ENCODE results near the gene FH.

Gene FH

GRCh38 chr1:241520080-241520465 is 518 bp upstream of the FH start:
- DNase-seq, result no peak

DNA sequence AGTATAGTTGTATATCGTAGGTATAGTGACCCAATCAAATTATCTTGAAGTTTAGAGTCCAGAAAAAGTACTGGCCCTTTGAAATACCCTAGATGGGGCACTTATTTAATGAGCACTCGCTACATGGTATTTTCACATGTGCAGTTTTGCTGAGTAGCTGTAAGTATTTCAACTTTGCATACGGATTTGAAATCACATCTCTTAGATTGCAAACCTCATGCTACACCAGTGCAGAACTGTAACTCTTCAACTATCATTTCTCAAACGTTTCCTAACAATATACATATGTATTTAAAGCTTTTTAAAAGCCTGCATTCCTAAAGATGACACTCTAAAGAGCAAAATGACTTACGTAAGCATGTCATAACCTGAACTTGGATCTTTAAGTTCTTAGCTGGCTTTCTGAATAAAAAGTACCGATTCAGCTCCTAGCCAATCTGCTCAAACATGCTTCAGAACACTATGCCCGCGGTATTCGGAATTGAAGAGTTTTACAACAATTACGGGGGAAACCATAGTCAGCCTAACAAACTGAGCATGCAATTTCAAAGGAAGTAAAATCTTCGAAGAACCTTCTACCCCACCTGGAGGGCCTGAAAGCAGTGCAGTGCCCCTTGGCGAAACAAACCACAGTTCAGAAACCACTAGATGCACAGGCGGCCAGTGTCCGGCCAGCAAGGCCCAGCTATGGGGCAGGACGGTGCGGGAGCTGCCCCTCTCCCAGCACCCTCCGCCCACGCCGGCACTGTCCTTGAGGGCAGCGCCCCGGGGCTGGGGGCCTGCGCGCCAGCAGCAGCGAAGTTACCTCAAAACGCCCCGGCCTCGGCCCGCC is 863 bp downstream of the FH start:
- DNase-seq, result no peak

DNA sequence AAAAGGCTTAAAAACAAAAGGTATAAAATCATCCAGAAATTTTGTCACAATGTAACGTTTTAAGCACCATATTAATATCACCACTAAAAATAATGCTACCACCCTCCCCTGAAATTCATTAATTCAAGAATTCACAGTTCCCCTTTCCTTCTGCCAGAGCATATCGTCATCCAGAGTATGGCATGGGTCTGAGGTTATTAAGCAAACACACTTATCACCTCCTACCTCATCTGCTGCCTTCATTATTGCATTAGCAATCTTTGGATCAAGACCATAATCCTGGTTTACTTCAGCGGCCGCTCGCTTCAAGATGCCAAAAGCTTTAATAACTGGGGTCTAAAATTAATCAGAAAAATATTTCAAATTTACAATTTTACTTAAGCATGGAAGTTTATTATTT is 6.2 kb downstream of the FH start:
- no peak for DNase-seq

DNA sequence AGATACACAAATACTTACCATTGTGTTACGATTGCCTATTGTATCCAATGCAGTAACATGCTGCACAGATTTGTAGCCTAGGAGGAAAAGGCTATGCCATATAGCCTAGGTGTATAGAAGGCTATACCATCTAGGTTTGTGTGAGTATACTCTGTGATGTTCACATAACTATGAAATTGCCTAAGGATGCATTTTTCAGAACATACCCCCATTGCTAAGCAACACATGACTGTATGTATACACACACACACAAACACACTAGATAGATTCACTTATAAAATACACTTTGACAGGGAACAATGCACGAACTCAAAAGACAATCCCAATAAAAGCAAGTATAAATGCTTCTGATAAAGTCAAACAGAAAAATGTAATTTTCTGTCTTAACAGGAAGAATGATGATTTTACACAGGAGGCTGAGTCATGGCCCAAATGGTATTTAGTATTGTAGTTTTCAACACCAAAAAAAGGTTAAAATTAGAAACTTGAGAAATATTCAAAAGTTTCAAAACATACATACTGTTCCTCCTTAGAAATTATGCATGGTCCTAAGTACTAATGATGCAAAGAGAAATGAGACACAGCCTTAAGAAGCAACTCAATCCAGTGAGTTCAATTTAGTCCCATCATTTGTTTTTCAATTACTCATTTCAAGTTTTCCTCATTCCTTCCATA is 12.2 kb downstream of the FH start:
- DNase-seq, result no peak

DNA sequence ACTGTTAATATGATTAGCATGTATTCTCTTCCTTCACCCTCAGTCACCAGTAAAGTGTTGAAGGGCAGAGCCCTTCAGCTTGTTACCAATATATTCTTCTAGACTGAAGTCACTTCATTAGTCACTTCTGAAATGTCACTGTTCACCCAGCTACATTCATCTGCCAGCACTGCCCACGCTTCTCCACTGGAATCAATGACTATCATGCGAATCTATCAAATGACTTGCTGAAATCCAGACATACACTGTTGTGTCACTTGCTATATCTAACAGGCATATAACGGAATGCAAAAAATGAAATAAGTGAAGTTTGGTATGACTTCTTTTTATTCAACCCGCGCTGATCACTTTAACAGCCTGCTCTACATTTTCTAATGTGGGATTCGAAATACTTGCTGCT is 16.1 kb downstream of the FH start:
- DNase-seq, result no peak

DNA sequence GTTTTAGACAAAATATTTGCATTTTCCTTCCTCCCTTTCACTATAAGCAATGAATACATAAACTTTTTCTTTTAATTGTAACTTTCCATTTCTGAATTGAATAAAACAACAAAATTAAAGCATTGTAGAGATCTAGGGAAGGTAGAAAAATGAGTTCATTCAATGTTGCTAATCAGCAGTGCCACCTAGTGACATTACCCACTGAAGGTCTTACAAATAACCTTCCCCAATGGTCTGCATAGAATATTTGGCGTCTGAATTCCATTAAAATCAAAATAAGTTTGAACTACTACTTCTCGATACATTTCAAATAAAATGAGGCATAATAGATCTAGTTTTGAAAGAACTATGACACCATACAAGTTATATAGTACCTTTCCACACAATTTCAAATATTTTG is 19.6 kb downstream of the FH start:
- DNase-seq, result no peak

- no peak for DNase-seq
Measured at GRCh38 chr1:241495741-241496140, 23.8 kb downstream of the FH start.

DNA sequence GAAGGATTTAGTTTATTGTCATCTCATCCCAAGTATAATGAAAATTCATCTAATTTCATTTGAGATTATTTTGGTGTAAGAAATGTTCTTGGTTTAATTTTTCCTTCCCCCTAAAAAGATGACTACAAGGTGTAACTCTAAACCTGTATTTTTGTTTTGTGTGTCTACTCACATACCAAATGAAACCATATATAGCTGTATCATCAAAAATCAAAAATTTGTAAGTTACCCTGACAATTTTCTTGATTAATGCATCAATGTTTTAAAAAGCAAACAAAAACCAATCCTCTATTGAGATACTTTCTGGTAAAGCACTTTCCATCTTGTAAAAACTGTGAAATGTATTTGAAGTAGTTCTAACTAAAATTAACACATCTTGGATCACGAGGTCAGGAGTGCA is 30.8 kb downstream of the FH start:
- no peak for DNase-seq

GRCh38 chr1:241485554-241485992 is 34.0 kb downstream of the FH start:
- DNase-seq, result no peak

DNA sequence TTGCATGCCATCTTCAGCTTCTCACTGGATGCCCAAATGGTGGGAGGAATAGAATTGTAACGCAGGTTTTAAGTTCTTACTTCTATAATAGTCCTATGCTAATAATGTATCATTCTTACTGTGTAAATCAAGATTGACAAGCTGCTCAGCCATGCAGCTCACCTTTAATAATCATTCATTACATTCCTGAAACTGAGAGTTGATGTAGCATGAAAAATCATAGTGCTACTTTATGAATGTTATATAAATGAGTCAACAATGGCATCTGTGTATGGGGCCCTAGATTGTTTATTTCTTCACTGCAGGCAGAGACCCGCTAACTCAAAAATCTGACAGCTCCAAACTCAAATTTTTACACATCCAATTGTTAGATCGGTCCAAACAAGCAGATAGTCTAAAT is 34.4 kb downstream of the FH start:
- DNase-seq, result no peak

- no peak for DNase-seq
Measured at GRCh38 chr1:241482761-241483250, 36.7 kb downstream of the FH start.

- no peak for DNase-seq
Measured at GRCh38 chr1:241479294-241479693, 40.3 kb downstream of the FH start.

DNA sequence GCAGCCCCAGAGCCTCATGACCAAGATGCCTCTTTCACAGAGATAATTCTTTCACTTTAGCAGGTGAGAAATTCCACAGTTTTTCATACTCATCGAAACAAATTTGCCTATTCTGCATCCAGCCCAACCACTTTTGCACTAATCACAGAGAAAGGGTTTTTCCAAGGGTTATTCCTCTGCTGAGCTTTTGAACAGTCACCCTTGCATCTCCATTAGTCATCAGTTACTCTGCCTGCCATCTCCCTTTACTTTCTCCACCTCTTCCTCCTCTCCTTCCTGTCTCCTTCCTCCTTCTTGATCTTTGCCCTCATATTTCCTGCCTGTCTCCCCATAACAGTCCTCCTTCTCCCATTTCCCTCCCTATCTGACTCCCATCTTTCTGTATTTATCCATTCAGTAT is 43.9 kb downstream of the FH start:
- DNase-seq, result no peak

- DNase-seq, result no peak
Measured at GRCh38 chr1:241473026-241473425, 46.5 kb downstream of the FH start.

GRCh38 chr1:241470908-241471590 is 48.5 kb downstream of the FH start:
- DNase-seq, result no peak

- no peak for DNase-seq
Measured at GRCh38 chr1:241470361-241470760, 49.2 kb downstream of the FH start.

GRCh38 chr1:241465673-241466072 is 53.9 kb downstream of the FH start:
- no peak for DNase-seq

DNA sequence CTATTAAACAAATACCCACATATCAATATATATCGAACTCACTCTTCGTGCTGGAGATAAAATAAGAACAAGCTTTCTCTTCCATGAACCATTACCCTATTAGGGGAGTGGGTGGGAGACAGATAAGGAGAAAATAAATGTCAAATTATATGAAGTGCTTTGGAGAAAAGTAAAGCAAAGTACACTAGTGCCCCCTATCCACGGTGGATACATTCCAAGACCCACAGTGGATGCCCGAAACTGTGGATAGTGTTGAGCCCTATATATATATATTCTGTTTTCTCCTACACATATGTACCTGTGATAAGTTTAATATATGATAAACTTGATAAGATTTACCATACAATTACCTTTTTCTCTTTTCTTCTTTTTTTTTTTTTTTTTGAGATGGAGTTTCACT is 54.6 kb downstream of the FH start:
- no peak for DNase-seq

- DNase-seq, result no peak
Measured at GRCh38 chr1:241462391-241462790, 57.2 kb downstream of the FH start.

DNA sequence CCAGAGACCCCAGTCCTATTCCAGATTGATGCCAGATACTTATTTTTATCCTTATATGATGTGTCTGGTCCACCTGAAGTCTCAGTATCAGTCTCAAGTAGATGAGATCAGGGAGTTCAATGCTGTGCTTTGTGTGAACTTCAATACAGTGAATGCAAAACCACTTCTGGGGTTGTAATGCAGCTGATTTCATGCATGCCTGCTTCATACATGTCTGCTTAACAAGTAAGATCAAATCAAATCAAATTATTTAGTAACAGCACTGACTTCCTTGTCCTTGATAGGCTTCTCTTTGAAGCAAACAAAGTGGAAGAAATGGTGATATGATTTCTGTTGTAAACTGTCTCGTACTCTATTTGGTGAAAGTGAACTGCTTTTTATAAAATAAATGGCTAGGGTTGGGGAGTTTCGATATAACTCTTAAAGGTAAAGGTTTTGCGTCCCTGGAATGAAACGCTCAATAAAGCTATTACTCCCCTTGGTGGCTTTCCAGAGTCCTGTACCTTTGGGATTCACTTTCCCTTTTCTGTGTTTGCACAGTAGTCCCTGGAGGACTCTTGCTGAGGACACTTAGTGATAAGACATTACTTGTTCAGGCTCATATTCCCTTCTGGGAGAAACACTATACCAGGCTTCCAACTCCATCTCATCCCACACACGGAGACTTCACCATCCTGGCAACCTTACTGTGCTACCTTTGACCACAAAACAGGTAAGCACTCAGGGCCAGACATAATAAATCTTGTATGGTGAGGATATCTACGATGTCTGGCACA is 59.3 kb downstream of the FH start:
- DNase-seq, result no peak

DNA sequence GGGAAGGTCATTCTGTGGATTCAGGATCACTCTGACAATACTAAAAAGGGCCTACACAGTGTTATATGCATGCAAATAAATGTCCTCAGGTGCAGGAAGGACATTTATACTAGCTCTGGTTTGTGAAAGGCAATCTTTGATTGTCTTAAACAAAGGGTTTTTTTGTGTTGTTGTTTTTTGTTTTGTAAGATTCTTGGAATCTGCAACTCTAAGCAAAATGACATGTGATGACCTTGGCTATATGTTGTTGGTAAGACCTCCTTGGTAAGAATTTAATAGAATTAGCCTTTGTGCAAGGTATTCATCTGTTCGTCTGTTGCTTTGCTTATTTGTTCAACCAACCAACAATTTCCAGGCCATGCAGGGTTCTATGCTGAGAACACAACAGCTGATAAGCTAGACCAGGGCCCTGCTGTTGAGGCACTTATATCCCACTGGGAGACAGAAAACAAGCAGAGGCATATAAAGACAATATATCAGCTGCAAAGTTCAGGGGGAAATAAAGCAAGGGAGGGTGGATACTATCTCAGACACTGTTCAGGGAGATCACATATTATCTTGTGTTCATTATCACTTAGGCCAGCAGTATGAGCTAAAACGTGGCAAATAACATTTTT is 60.3 kb downstream of the FH start:
- DNase-seq, result no peak

DNA sequence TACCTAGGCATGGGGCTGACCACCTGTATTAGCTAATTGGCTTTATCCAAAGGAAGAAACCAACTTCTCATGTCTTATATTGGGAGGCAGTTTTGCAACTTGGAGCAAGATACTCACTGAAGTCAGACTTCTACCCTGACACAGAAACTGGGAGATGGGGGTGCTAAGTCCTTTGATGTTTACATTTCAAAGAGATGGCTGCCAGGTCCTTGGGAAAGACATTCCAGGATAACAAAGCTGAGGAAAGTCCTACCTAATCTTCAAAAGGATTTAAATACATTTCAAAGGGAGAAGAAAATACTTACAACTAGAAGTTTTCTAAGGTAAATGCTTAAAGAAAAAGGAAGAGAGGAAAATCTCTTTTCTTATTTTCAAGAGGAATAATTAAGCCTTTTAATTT is 62.1 kb downstream of the FH start:
- no peak for DNase-seq

DNA sequence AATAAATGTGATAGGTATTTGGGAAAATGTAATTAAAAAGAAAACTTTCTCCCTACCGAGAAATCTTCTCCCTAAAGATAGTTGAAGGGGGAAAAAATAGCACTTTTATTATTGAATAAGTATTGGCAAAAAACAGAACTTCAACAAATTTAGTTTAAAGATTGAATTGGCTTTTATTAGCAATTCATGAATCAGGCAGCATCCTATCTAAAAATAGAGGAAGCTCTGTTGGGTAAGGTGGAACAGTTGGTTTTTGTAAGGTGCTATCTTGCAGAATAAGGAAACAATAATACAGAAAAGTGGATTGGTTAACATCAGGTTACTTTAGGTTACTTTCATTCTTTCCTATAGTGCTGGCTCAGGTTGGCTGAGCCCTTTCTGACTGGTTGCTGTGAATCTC is 62.8 kb downstream of the FH start:
- DNase-seq, result no peak

Measured in GDM1 (cell line).